HEK293 (cell line): ENCODE measurements around the gene CLCNKB.

Source experiments
- KLF8 ChIP-seq: fragments of 450-650 bp; formaldehyde crosslinking; IDR thresholded peaks from 2 replicates; pipeline ENCODE4 v1.5.1; 2016; ENCODE audit warnings: missing biosample characterization, missing genetic modification characterization
- PBX3 ChIP-seq: sonication (generic); formaldehyde crosslinking; IDR thresholded peaks from 2 replicates; pipeline ENCODE4 v1.8.1; 2022; ENCODE audit warnings: mild to moderate bottlenecking, moderate library complexity, missing genetic modification reagents
- PRDM4 ChIP-seq: fragments of 450-650 bp; formaldehyde crosslinking; IDR thresholded peaks from 2 replicates; pipeline ENCODE4 v1.5.1; 2017; ENCODE audit warnings: missing biosample characterization, missing genetic modification characterization
- SCRT2 ChIP-seq: fragments of 450-650 bp; formaldehyde crosslinking; IDR thresholded peaks from 2 replicates; pipeline ENCODE4 v1.5.1; 2016; ENCODE audit warnings: missing biosample characterization, missing genetic modification characterization
- SP7 ChIP-seq: fragments of 450-650 bp; formaldehyde crosslinking; IDR thresholded peaks from 2 replicates; pipeline ENCODE4 v1.5.1; 2016; ENCODE audit warnings: missing biosample characterization, missing genetic modification characterization
- TSHZ1 ChIP-seq: fragments of 450-650 bp; formaldehyde crosslinking; IDR thresholded peaks from 2 replicates; pipeline ENCODE4 v1.5.1; 2016; ENCODE audit warnings: missing biosample characterization, missing genetic modification characterization, borderline replicate concordance
- ZBTB44 ChIP-seq: fragments of 450-650 bp; IDR thresholded peaks from 2 replicates; pipeline ENCODE4 v1.5.1; 2018; ENCODE audit warnings: missing biosample characterization, mild to moderate bottlenecking, missing genetic modification characterization
- ZFP69B ChIP-seq: fragments of 450-650 bp; formaldehyde crosslinking; IDR thresholded peaks from 2 replicates; pipeline ENCODE4 v1.5.1; 2016; ENCODE audit warnings: missing biosample characterization, missing genetic modification characterization
- ZNF266 ChIP-seq: fragments of 450-650 bp; formaldehyde crosslinking; IDR thresholded peaks from 2 replicates; pipeline ENCODE4 v1.5.1; 2016; ENCODE audit warnings: missing biosample characterization, missing genetic modification characterization, low read depth
- ZNF354C ChIP-seq: fragments of 450-650 bp; formaldehyde crosslinking; IDR thresholded peaks from 2 replicates; pipeline ENCODE4 v1.5.1; 2016; ENCODE audit warnings: missing biosample characterization, missing genetic modification characterization, low read depth, borderline replicate concordance
- ZNF501 ChIP-seq: fragments of 450-650 bp; formaldehyde crosslinking; IDR thresholded peaks from 2 replicates; pipeline ENCODE4 v1.5.1; 2016; ENCODE audit warnings: missing biosample characterization, missing genetic modification characterization
- ZNF521 ChIP-seq: fragments of 450-650 bp; formaldehyde crosslinking; IDR thresholded peaks from 2 replicates; pipeline ENCODE4 v1.5.1; 2017; ENCODE audit warnings: missing biosample characterization, mild to moderate bottlenecking, missing genetic modification characterization
- ZNF626 ChIP-seq: fragments of 450-650 bp; sonication (Bioruptor Pico); formaldehyde crosslinking; IDR thresholded peaks from 2 replicates; pipeline ENCODE4 v1.5.1; 2018; ENCODE audit warnings: missing biosample characterization, missing genetic modification characterization, inconsistent platforms
- ZNF629 ChIP-seq: fragments of 450-650 bp; formaldehyde crosslinking; IDR thresholded peaks from 2 replicates; pipeline ENCODE4 v1.5.1; 2017; ENCODE audit warnings: missing biosample characterization, missing genetic modification characterization
- ZNF701 ChIP-seq: fragments of 450-650 bp; formaldehyde crosslinking; IDR thresholded peaks from 2 replicates; pipeline ENCODE4 v1.5.1; 2016; ENCODE audit warnings: missing biosample characterization, missing genetic modification characterization
- ZNF747 ChIP-seq: fragments of 450-650 bp; formaldehyde crosslinking; IDR thresholded peaks from 2 replicates; pipeline ENCODE4 v1.5.1; 2016; ENCODE audit warnings: missing biosample characterization, missing genetic modification characterization
- ZNF777 ChIP-seq: fragments of 450-650 bp; formaldehyde crosslinking; IDR thresholded peaks from 2 replicates; pipeline ENCODE4 v1.5.1; 2017; ENCODE audit warnings: missing biosample characterization, missing genetic modification characterization, borderline replicate concordance

CLCNKB gene

GRCh38 chr1:16078925-16079656 lies 35.5 kb downstream of the CLCNKB start (continued):
- TF ChIP-seq ZNF747 (tag by site-specific recombination) = no peak
- no peak for TF ChIP-seq PRDM4 (tag by site-specific recombination)
- 0 out of 2 replicates have a peak, but pooled peaks have one; percentile 40 for TF ChIP-seq ZBTB44
- peak; percentile 19; the same call in 1 of the 2 replicates for TF ChIP-seq SP7 (tag by site-specific recombination)
- TF ChIP-seq KLF8 (tag by site-specific recombination) = no peak
- no peak for TF ChIP-seq ZNF266 (tag by site-specific recombination)
- no peak for TF ChIP-seq ZNF626 (tag by site-specific recombination)
- TF ChIP-seq ZNF501 (tag by site-specific recombination) = 0 out of 2 replicates have a peak, but pooled peaks have one; percentile 33
- TF ChIP-seq ZNF701 (tag by site-specific recombination) = no peak
- peak; percentile 29; the same call in 1 of the 2 replicates for TF ChIP-seq ZNF629 (tag by site-specific recombination)
- no peak for TF ChIP-seq PBX3 (CRISPR knock-in tag)
- no peak for TF ChIP-seq ZNF354C (tag by site-specific recombination)
- no peak for TF ChIP-seq ZNF521 (tag by site-specific recombination)
- TF ChIP-seq ZNF777 = no peak
- TF ChIP-seq ZFP69B (tag by site-specific recombination) = no peak
- peak; percentile 18; the same call in 1 of the 2 replicates for TF ChIP-seq TSHZ1 (tag by site-specific recombination)
- TF ChIP-seq SCRT2 (tag by site-specific recombination) = peak; percentile 99
